CD14-positive monocyte (primary cell): ENCODE results near the gene ARRB2. TPM values are rescaled to one million over a fixed set of nuclear protein-coding genes. Genes with fewer than 3 reads are reported as not detected.

Experiments
- DNase-seq, 3 donors: peaks; one replicate each; pipeline ENCODE4 v3.0.0-alpha.2; 2011 to 2022
- H2AFZ ChIP-seq: 2 replicates; pipeline ENCODE4 v1.6.0; 2012; ENCODE audit warnings: mild to moderate bottlenecking, low read depth, low read length, inconsistent platforms; ENCODE audit not compliant: insufficient read depth, poor library complexity, severe bottlenecking
- H3K27ac ChIP-seq, 2 donors: 1 replicate in 1 of 2; 2 replicates in 1 of 2; pipeline ENCODE4 v1.5.1; 2012 to 2013; ENCODE audit warnings: low read length in 2 of 2, control low read depth in 1 of 2, inconsistent platforms in 1 of 2, low read depth in 1 of 2, mild to moderate bottlenecking in 1 of 2
- H3K27me3 ChIP-seq, 2 donors: one replicate each; pipeline versions ENCODE4 v1.6.0 to v1.6.1; 2011 to 2013; ENCODE audit warnings: low read length in 2 of 2; ENCODE audit not compliant: control insufficient read depth in 2 of 2, insufficient read depth in 2 of 2
- H3K36me3 ChIP-seq, 2 donors: replicated peaks in 1 of 2; 1 replicate in 1 of 2; 2 replicates in 1 of 2; pipeline versions ENCODE4 v1.5.1 to v1.6.1; 2012 to 2013; ENCODE audit warnings: low read length in 2 of 2, control low read depth in 1 of 2, inconsistent platforms in 1 of 2, mild to moderate bottlenecking in 1 of 2; ENCODE audit not compliant: insufficient read depth in 2 of 2, control insufficient read depth in 1 of 2
- H3K4me1 ChIP-seq, 2 donors: 1 replicate in 1 of 2; 2 replicates in 1 of 2; pipeline versions ENCODE4 v1.5.1 to v1.6.1; 2012 to 2013; ENCODE audit warnings: low read length in 2 of 2, control low read depth in 1 of 2, inconsistent platforms in 1 of 2, mild to moderate bottlenecking in 1 of 2, moderate library complexity in 1 of 2; ENCODE audit not compliant: insufficient read depth in 2 of 2, control insufficient read depth in 1 of 2
- H3K4me2 ChIP-seq: replicated peaks from 2 replicates; pipeline ENCODE3; 2012; ENCODE audit warnings: low read length, moderate library complexity, mild to moderate bottlenecking; ENCODE audit not compliant: poor library complexity, severe bottlenecking; ENCODE audit errors: extremely low read depth
- H3K4me3 ChIP-seq, 3 experiments: fragments of 200-600 bp in 1 of 3; sonication (generic) in 1 of 3; replicated peaks in 1 of 3; 1 replicate in 2 of 3; 2 replicates in 1 of 3; pipeline ENCODE4 v1.5.1; 2011 to 2013; ENCODE audit warnings: low read length in 3 of 3, mild to moderate bottlenecking in 3 of 3, control low read depth in 2 of 3, low read depth in 2 of 3, inconsistent platforms in 1 of 3, moderate library complexity in 1 of 3
- H3K79me2 ChIP-seq: 2 replicates; pipeline ENCODE4 v1.6.0; 2012; ENCODE audit warnings: mild to moderate bottlenecking, control low read depth, inconsistent platforms, low read length, moderate library complexity; ENCODE audit not compliant: insufficient read depth
- H3K9ac ChIP-seq: 2 replicates; pipeline ENCODE4 v1.6.0; 2017; ENCODE audit warnings: low read length, mild to moderate bottlenecking; ENCODE audit not compliant: insufficient read depth, poor library complexity, severe bottlenecking
- H3K9me3 ChIP-seq, 2 donors: replicated peaks in 1 of 2; 1 replicate in 1 of 2; 2 replicates in 1 of 2; pipeline versions ENCODE4 v1.5.1 to v1.6.1; 2012 to 2013; ENCODE audit warnings: low read length in 2 of 2, control low read depth in 1 of 2; ENCODE audit not compliant: control insufficient read depth in 1 of 2, insufficient read depth in 1 of 2
- H4K20me1 ChIP-seq: 2 replicates; pipeline ENCODE4 v1.6.0; 2012; ENCODE audit warnings: mild to moderate bottlenecking, low read length, control low read depth, moderate library complexity; ENCODE audit not compliant: insufficient read depth
- H3K27ac Mint-ChIP-seq, 7 donors: one replicate each; pipeline ENCODE4 v1.8.0; 2020; ENCODE audit warnings: mild to moderate bottlenecking in 7 of 7, mixed read lengths in 7 of 7, moderate library complexity in 6 of 7, inconsistent platforms in 2 of 7
- H3K27me3 Mint-ChIP-seq, 3 donors: one replicate each; pipeline ENCODE4 v1.8.0; 2021 to 2022; ENCODE audit warnings: low read depth in 3 of 3, mild to moderate bottlenecking in 3 of 3, mixed read lengths in 3 of 3, moderate library complexity in 3 of 3, inconsistent platforms in 1 of 3
- H3K36me3 Mint-ChIP-seq, 2 donors: one replicate each; pipeline ENCODE4 v1.8.0; 2020; ENCODE audit warnings: mixed read lengths in 2 of 2, inconsistent platforms in 1 of 2, mild to moderate bottlenecking in 1 of 2
- H3K4me1 Mint-ChIP-seq: one replicate; pipeline ENCODE4 v1.8.0; 2020; ENCODE audit warnings: mild to moderate bottlenecking, mixed read lengths
- H3K4me3 Mint-ChIP-seq, 2 donors: one replicate each; pipeline ENCODE4 v1.8.0; 2020; ENCODE audit warnings: mild to moderate bottlenecking in 2 of 2, mixed read lengths in 2 of 2, moderate library complexity in 1 of 2
- H3K9me3 Mint-ChIP-seq, 7 donors: one replicate each; pipeline ENCODE4 v1.8.0; 2020 to 2022; ENCODE audit warnings: mixed read lengths in 7 of 7, mild to moderate bottlenecking in 6 of 7, moderate library complexity in 6 of 7, inconsistent platforms in 2 of 7
- CTCF ChIP-seq: fragments of 200-600 bp; IDR thresholded peaks from one replicate; pipeline ENCODE4 v1.8.0; 2022; ENCODE audit warnings: antibody characterized with exemption, mild to moderate bottlenecking
- WGBS: methylation state at CpG from one replicate; pipeline ENCODE4 v1.1.5; 2013; ENCODE audit warnings: missing lambda C conversion rate; ENCODE audit not compliant: insufficient coverage; 5-methylcytosine and 5-hydroxymethylcytosine counted together
- intact Hi-C, 2 donors: fragments of 100-400 bp; cut with micrococcal nuclease; formaldehyde crosslinking; loops; one replicate each; pipeline versions ENCODE4 v1.15.0 to v1.15.1; 2023
- polyA plus RNA-seq, 3 donors: library from polyadenylated mRNA; depleted of rRNA in 1 of 3; unstranded in 2 of 3; stranded (reverse) in 1 of 3; fragments of 300-500 nt in 2 of 3; fragments of >200 nt in 1 of 3; fragmentation: Illumina TruSeq in 2 of 3; gene quantifications; 1 replicate in 2 of 3; 2 replicates in 1 of 3; pipeline ENCODE4 v1.2.3, GENCODE V29; 2012 to 2021

Gene ARRB2
- polyA plus RNA-seq, 3 donors: 134 to 760 (median 150) TPM

GRCh38 chr17:4666296-4666695, 44.1 kb upstream of the ARRB2 start:
- H3K4me3 ChIP-seq: no peak overlapping the region
- H3K4me1 ChIP-seq: no peaks in the 10 kb centered on the region
- H3K79me2 ChIP-seq: no peaks in the 10 kb centered on the region
- H3K4me3 Mint-ChIP-seq: no peak overlapping the region
- H3K36me3 Mint-ChIP-seq: peaks cover 13 to 14% of the 10 kb centered on the region in 2 donors
- H3K4me1 Mint-ChIP-seq: peaks cover 4% of the 10 kb centered on the region
- WGBS: no CpG with 5 or more reads among the region's 5 CpGs
- no peak overlapping the region for H2AFZ ChIP-seq
- peaks cover 6 to 8% of the 10 kb centered on the region in 2 donors for H3K36me3 ChIP-seq
- H3K27ac Mint-ChIP-seq: no peak overlapping the region
- intact Hi-C loops: no loop called here
- DNase-seq: no peak
- peaks cover 0 to 6% of the 10 kb centered on the region in 2 donors for H3K27me3 ChIP-seq
- TF ChIP-seq CTCF: no peak
- no peak overlapping the region for H3K9ac ChIP-seq
- H3K9me3 ChIP-seq: no peaks in the 10 kb centered on the region
- H3K9me3 Mint-ChIP-seq: peaks cover 0 to 1% (median 0%) of the 10 kb centered on the region in 7 donors
- no peak overlapping the region for H3K27ac ChIP-seq
- H4K20me1 ChIP-seq: no peaks in the 10 kb centered on the region
- peaks cover 10 to 32% (median 11%) of the 10 kb centered on the region in 3 donors for H3K27me3 Mint-ChIP-seq
- H3K4me2 ChIP-seq: no peak overlapping the region

GRCh38 chr17:4667166-4667565, 43.3 kb upstream of the ARRB2 start:
- H3K4me2 ChIP-seq: no peak overlapping the region
- H3K4me1 Mint-ChIP-seq: peaks cover 4% of the 10 kb centered on the region
- H3K9me3 Mint-ChIP-seq: peaks cover 0 to 1% (median 0%) of the 10 kb centered on the region in 7 donors
- H3K79me2 ChIP-seq: no peaks in the 10 kb centered on the region
- no peaks in the 10 kb centered on the region for H3K4me1 ChIP-seq
- peaks cover 10 to 32% (median 11%) of the 10 kb centered on the region in 3 donors for H3K27me3 Mint-ChIP-seq
- intact Hi-C loops: no loop called here
- H3K36me3 Mint-ChIP-seq: peaks cover 17 to 19% of the 10 kb centered on the region in 2 donors
- H2AFZ ChIP-seq: no peak overlapping the region
- no peak for DNase-seq
- H4K20me1 ChIP-seq: no peaks in the 10 kb centered on the region
- peaks cover 14 to 17% of the 10 kb centered on the region in 2 donors for H3K36me3 ChIP-seq
- no peak for TF ChIP-seq CTCF
- H3K9ac ChIP-seq: no peak overlapping the region
- no peaks in the 10 kb centered on the region for H3K9me3 ChIP-seq
- peaks cover 0 to 6% of the 10 kb centered on the region in 2 donors for H3K27me3 ChIP-seq
- H3K27ac ChIP-seq: no peak overlapping the region
- no peak overlapping the region for H3K4me3 ChIP-seq
- H3K27ac Mint-ChIP-seq: no peak overlapping the region
- WGBS: no CpG with 5 or more reads among the region's 4 CpGs
- no peak overlapping the region for H3K4me3 Mint-ChIP-seq
